K562 (cell line): ENCODE measurements around the gene MAP3K20. TPM values are rescaled to one million over a fixed set of nuclear protein-coding genes. Genes with fewer than 3 reads are reported as not detected.

Experiments used
- ATAC-seq: fragments of 200-7000 bp; cut with Tn5 transposase; 3 replicates; pipeline ENCODE4 v1.9.1; 2020; ENCODE audit warnings: moderate library complexity
- BruUV-seq: library from RNA; stranded (reverse); fragments of 400-500 nt; replicated peaks from 2 replicates; lab custom pipeline; 2021; lab: Mats Ljungman, UMichigan
- CTCF ChIA-PET: fragments of 300-600 bp; formaldehyde crosslinking; extraction: SDS; loops from one replicate; lab custom pipeline; 2021; ENCODE audit warnings: low intra/inter-chr PET ratio; lab: Yijun Ruan, JAX
- POLR2A ChIA-PET: fragments of 300-600, 350-650 bp; sonication (Branson Sonifier 250); formaldehyde crosslinking; extraction: SDS; loops from one replicate; lab custom pipeline; 2021; ENCODE audit warnings: antibody characterized with exemption, inconsistent platforms; lab: Yijun Ruan, JAX
- DNase-seq, 4 experiments: peaks; one replicate each; pipeline versions ENCODE4 v3.0.0 to v3.0.0-alpha.2; 2011 to 2018; ENCODE audit warnings: low spot score in 3 of 4, mixed read lengths in 3 of 4; ENCODE audit errors: extremely low read depth in 1 of 4
- FAIRE-seq: peaks from 2 replicates; lab custom pipeline; 2011; peaks lifted over from hg19 to GRCh38; lab: Jason Lieb, UNC
- H2AFZ ChIP-seq: 2 replicates; pipeline ENCODE4 v1.6.0; 2011; ENCODE audit warnings: low read depth, low read length, control low read depth, inconsistent platforms
- H3K27ac ChIP-seq: fragments of 200-600 bp; 3 replicates; pipeline ENCODE4 v1.8.0; 2011; ENCODE audit warnings: low read depth, mild to moderate bottlenecking, control low read depth, inconsistent platforms, low read length, moderate library complexity, mixed read lengths; ENCODE audit errors: extremely low read depth
- H3K27me3 ChIP-seq, 2 experiments: fragments of 300-600 bp in 1 of 2; 2 replicates in 1 of 2; 3 replicates in 1 of 2; pipeline versions ENCODE4 v1.6.0 to v1.8.0; 2011; ENCODE audit warnings: inconsistent platforms in 2 of 2, low read length in 2 of 2, mild to moderate bottlenecking in 1 of 2, mixed read lengths in 1 of 2, moderate library complexity in 1 of 2; ENCODE audit not compliant: control insufficient read depth in 2 of 2, insufficient read depth in 2 of 2
- H3K36me3 ChIP-seq: fragments of 300-600 bp; 3 replicates; pipeline ENCODE4 v1.8.0; 2011; ENCODE audit warnings: mild to moderate bottlenecking, low read length, inconsistent platforms; ENCODE audit not compliant: control insufficient read depth, insufficient read depth
- H3K4me1 ChIP-seq, 2 experiments: fragments of 200-600 bp in 1 of 2; replicated peaks in 1 of 2; 2 replicates in 1 of 2; 3 replicates in 1 of 2; pipeline versions ENCODE4 v1.5.1 to v1.8.0; 2011; ENCODE audit warnings: inconsistent platforms in 2 of 2, low read length in 2 of 2, mild to moderate bottlenecking in 1 of 2, mixed read lengths in 1 of 2, moderate library complexity in 1 of 2; ENCODE audit not compliant: control insufficient read depth in 2 of 2, insufficient read depth in 2 of 2
- H3K4me2 ChIP-seq: 2 replicates; pipeline ENCODE4 v1.6.1; 2011; ENCODE audit warnings: low read length, control low read depth, inconsistent platforms, mixed read lengths; ENCODE audit not compliant: insufficient read depth
- H3K4me3 ChIP-seq: fragments of 200-600 bp; sonication (generic), shearing (Covaris generic); 2 replicates; pipeline ENCODE4 v1.5.1; 2016; ENCODE audit warnings: control low read depth, inconsistent platforms
- H3K79me2 ChIP-seq: fragments of 200-600 bp; 3 replicates; pipeline ENCODE4 v1.8.0; 2011; ENCODE audit warnings: low read length, inconsistent platforms; ENCODE audit not compliant: control insufficient read depth, insufficient read depth
- H3K9ac ChIP-seq, 2 experiments: 2 replicates each; pipeline versions ENCODE4 v1.6.0 to v1.6.1; 2011; ENCODE audit warnings: low read depth in 2 of 2, low read length in 2 of 2, control low read depth in 1 of 2, inconsistent platforms in 1 of 2, mild to moderate bottlenecking in 1 of 2, mixed read lengths in 1 of 2; ENCODE audit not compliant: insufficient read depth in 1 of 2
- H3K9me1 ChIP-seq: one replicate; pipeline ENCODE4 v1.6.0; 2011; ENCODE audit warnings: inconsistent platforms, mild to moderate bottlenecking, low read length, moderate library complexity; ENCODE audit not compliant: control insufficient read depth, insufficient read depth
- H3K9me3 ChIP-seq: replicated peaks from 2 replicates; pipeline ENCODE4 v1.5.1; 2011; ENCODE audit warnings: low read depth, low read length, inconsistent platforms; ENCODE audit not compliant: control insufficient read depth, insufficient read depth
- H4K20me1 ChIP-seq: replicated peaks from 2 replicates; pipeline ENCODE4 v1.6.1; 2011; ENCODE audit warnings: low read length, inconsistent platforms, mixed read lengths; ENCODE audit not compliant: control insufficient read depth, insufficient read depth
- CBFA2T3 ChIP-seq: fragments of 450-650 bp; IDR thresholded peaks from 2 replicates; pipeline ENCODE4 v1.6.1; 2017
- CBX3 ChIP-seq, 2 experiments: IDR thresholded peaks; 1 replicate in 1 of 2; 2 replicates in 1 of 2; pipeline ENCODE4 v1.6.1; 2012; ENCODE audit warnings: inconsistent platforms in 2 of 2, low read length in 2 of 2, borderline replicate concordance in 1 of 2, control low read depth in 1 of 2
- CCNT2 ChIP-seq: IDR thresholded peaks from 2 replicates; pipeline ENCODE4 v1.6.1; 2011; ENCODE audit warnings: borderline replicate concordance, low read depth, mild to moderate bottlenecking, moderate library complexity, mixed read lengths, low read length; ENCODE audit not compliant: insufficient read length; ENCODE audit errors: extremely low read depth
- HES1 ChIP-seq: fragments of 450-650 bp; IDR thresholded peaks from 2 replicates; pipeline ENCODE4 v1.6.1; 2016; ENCODE audit warnings: low read depth, mild to moderate bottlenecking, moderate library complexity
- KAT7 ChIP-seq: sonication (generic); formaldehyde crosslinking; IDR thresholded peaks from 2 replicates; pipeline ENCODE4 v1.8.0; 2022; ENCODE audit warnings: missing genetic modification reagents, mild to moderate bottlenecking, borderline replicate concordance
- LEF1 ChIP-seq: fragments of 450-650 bp; IDR thresholded peaks from 2 replicates; pipeline ENCODE4 v1.6.1; 2016; ENCODE audit warnings: mild to moderate bottlenecking
- NCOA4 ChIP-seq: fragments of 450-650 bp; IDR thresholded peaks from 2 replicates; pipeline ENCODE4 v1.6.1; 2018; ENCODE audit warnings: mild to moderate bottlenecking; ENCODE audit not compliant: partially characterized antibody
- SMAD2 ChIP-seq: fragments of 150-350 bp; IDR thresholded peaks from 2 replicates; pipeline ENCODE4 v1.6.1; 2014; ENCODE audit warnings: low read depth, mild to moderate bottlenecking, low read length
- YBX1 ChIP-seq: fragments of 450-650 bp; IDR thresholded peaks from 2 replicates; pipeline ENCODE4 v1.7.1; 2016; ENCODE audit warnings: mild to moderate bottlenecking
- ZKSCAN8 ChIP-seq: fragments of 200-800 bp; sonication (Bioruptor generic); IDR thresholded peaks from 2 replicates; pipeline ENCODE4 v1.6.1; 2016; ENCODE audit warnings: missing genetic modification characterization, missing compliant biosample characterization
- ZNF609 ChIP-seq: sonication (generic); formaldehyde crosslinking; IDR thresholded peaks from 2 replicates; pipeline ENCODE4 v1.8.1; 2023; ENCODE audit warnings: missing genetic modification reagents, mild to moderate bottlenecking, borderline replicate concordance
- ZNF639 ChIP-seq, 2 experiments: fragments of 200-800 bp in 1 of 2; sonication (Bioruptor generic) in 1 of 2; sonication (generic) in 1 of 2; formaldehyde crosslinking in 1 of 2; IDR thresholded peaks in 1 of 2; conservative IDR thresholded peaks in 1 of 2; 2 replicates each; pipeline versions ENCODE4 v1.5.0 to v1.6.1; 2016 to 2020; ENCODE audit warnings: missing compliant biosample characterization in 1 of 2, missing genetic modification characterization in 1 of 2, missing genetic modification reagents in 1 of 2
- ZNF695 ChIP-seq: fragments of 450-650 bp; formaldehyde crosslinking; IDR thresholded peaks from 2 replicates; pipeline ENCODE4 v1.4.0; 2020; ENCODE audit warnings: mild to moderate bottlenecking, moderate library complexity
- WGBS: fragments of 100-300 bp; shearing (Covaris generic); methylation state at CpG from one replicate; pipeline ENCODE4 v1.1.6; 2016; ENCODE audit warnings: low coverage, mixed read lengths; ENCODE audit not compliant: insufficient coverage; ENCODE audit errors: missing lambda C conversion rate; 5-methylcytosine and 5-hydroxymethylcytosine counted together
- in situ Hi-C: fragments of 300-500 bp; cut with MboI; formaldehyde crosslinking; loops from 4 replicates; pipeline ENCODE4 v1.15.0; 2018; ENCODE audit warnings: inconsistent platforms, mixed read lengths
- intact Hi-C: fragments of 100-400 bp; cut with micrococcal nuclease; formaldehyde crosslinking; loops from 2 replicates; pipeline ENCODE4 v1.14.2; 2022
- polyA plus RNA-seq, 8 experiments: library from polyadenylated mRNA; depleted of rRNA in 4 of 8; stranded (reverse) in 5 of 8; unstranded in 3 of 8; fragments of >200 nt; fragmentation: Nextera tagmentation in 2 of 8; fragmentation: Illumina TruSeq in 1 of 8; extraction: Ambion mirVana in 2 of 8; extraction: Trizol in 1 of 8; gene quantifications; 2 replicates each; pipeline versions ENCODE4 v1.2.1 to v1.2.3, GENCODE V29; 2011 to 2014; ENCODE audit warnings: inconsistent platforms in 1 of 8, missing spikeins in 1 of 8
- total RNA-seq, 7 experiments: library from RNA; depleted of rRNA in 6 of 7; stranded (reverse); fragments of >200 nt in 6 of 7; fragmentation: Illumina TruSeq in 2 of 7; extraction: Trizol in 2 of 7; gene quantifications; 2 replicates each; pipeline versions ENCODE4 v1.2.1 to v1.2.3, GENCODE V29; 2011 to 2021; ENCODE audit warnings: low replicate concordance in 1 of 7

The MAP3K20 gene
- total and polyA plus RNA-seq, 9 of the 15 experiments (the other 6 are each of a cell fraction or from before 2014, with no cell fraction given), result 9.8 to 34.2 (median 27.3) TPM

DNA sequence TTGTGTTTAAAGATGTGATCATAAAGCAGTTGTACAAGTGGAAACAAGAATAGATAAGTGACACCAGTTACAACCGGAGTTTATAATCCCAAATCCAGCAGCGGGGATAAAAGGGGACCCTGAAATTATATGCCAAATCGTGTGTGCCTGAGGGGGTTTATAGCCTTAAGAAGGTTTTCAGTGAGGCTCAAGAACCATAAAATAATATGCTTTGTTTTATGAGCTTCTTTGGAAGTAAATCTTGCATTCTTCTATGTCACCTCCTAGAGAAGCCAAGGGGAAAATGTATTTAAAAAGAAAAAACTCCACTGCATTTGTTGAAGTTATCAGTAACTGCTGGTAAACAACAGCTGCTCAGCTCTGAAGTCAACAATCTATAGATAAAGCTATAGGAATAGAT is 25.8 kb upstream of the MAP3K20 start:
- Histone ChIP-seq H3K9me3 (no peaks in the 10 kb centered on the region), H2AFZ (no peak overlapping the region), H3K4me2 (no peak overlapping the region), H3K9me1 (no peaks in the 10 kb centered on the region), H3K79me2 (no peaks in the 10 kb centered on the region), H3K4me1 (no peaks in the 10 kb centered on the region; a peak in 1 of 5 replicates), H3K27ac (no peak overlapping the region), H3K9ac (no peak overlapping the region), H3K27me3 (peaks cover 12 to 24% of the 10 kb centered on the region in 2 experiments; a peak in 4 of 5 replicates), H3K36me3 (no peaks in the 10 kb centered on the region), H3K4me3 (no peak overlapping the region), H4K20me1 (no peaks in the 10 kb centered on the region)
- no peak for ATAC-seq
- in situ Hi-C loops, result no loop called here
- ChIA-PET CTCF (no interaction called here), POLR2A (interaction anchor here (0.9 to 1.4 kb wide), 3 partner anchors 8 to 23 kb away, joined by 3 to 5 read pairs (median 3); no protein-coding TSS in a partner anchor)
- TF ChIP-seq YBX1 (no peak), ZNF695 (no peak), CCNT2 (no peak), CBX3 (IDR thresholded peaks at IDR 0.05; ENCODE audit: borderline replicate concordance in 1 of 2, low read length in 2 of 2) (no peak), HES1 (no peak), LEF1 (no peak), NCOA4 (no peak), ZKSCAN8 (CRISPR knock-in tag) (no peak), ZNF639 (CRISPR knock-in tag; conservative IDR thresholded peaks at IDR 0.05 in 1 of 2, IDR thresholded peaks at IDR 0.05 in 1 of 2) (no peak), ZNF609 (CRISPR knock-in tag) (no peak), SMAD2 (no peak), KAT7 (CRISPR knock-in tag) (no peak), CBFA2T3 (no peak)
- WGBS, result 3% methylated on average over 3 of the region's 3 CpGs
- no TSS peak for BruUV-seq
- no peak for DNase-seq
- intact Hi-C loops, result no loop called here
- FAIRE-seq, result no peak
